Peyer's patch (tissue), 4 donors: ENCODE data around the gene GTPBP6. TPM values are rescaled to one million over a fixed set of nuclear protein-coding genes. Genes with fewer than 3 reads are reported as not detected.

ENCODE experiments used
- DNase-seq, 3 donors: peaks; one replicate each; pipeline ENCODE4 v3.0.0-alpha.2; 2017 to 2019
- H3K27ac ChIP-seq, 4 donors: fragments of 200-600 bp; sonication (generic); one replicate each; pipeline ENCODE4 v1.5.1; 2016 to 2019
- H3K27me3 ChIP-seq, 2 donors: fragments of 200-600 bp; sonication (generic); one replicate each; pipeline ENCODE4 v1.5.1; 2019
- H3K36me3 ChIP-seq, 3 donors: fragments of 200-600 bp; sonication (generic); one replicate each; pipeline ENCODE4 v1.5.1; 2016 to 2019
- H3K4me1 ChIP-seq, 4 donors: fragments of 200-600 bp; sonication (generic); one replicate each; pipeline ENCODE4 v1.5.1; 2016 to 2019
- H3K4me3 ChIP-seq, 4 donors: fragments of 200-600 bp; sonication (generic); 1 replicate in 3 of 4; 2 replicates in 1 of 4; pipeline ENCODE4 v1.5.1; 2016 to 2019; ENCODE audit warnings: mild to moderate bottlenecking in 1 of 4
- H3K9me3 ChIP-seq, 4 donors: fragments of 200-600 bp; sonication (generic); one replicate each; pipeline ENCODE4 v1.5.1; 2016 to 2019; ENCODE audit warnings: mild to moderate bottlenecking in 1 of 4
- CTCF ChIP-seq, 6 experiments: fragments of 450-650 bp in 4 of 6; fragments of 200-600 bp in 2 of 6; sonication (generic) in 1 of 6; IDR thresholded peaks; one replicate each; pipeline ENCODE4 v1.5.1; 2017 to 2019; ENCODE audit warnings: antibody characterized with exemption in 6 of 6, mild to moderate bottlenecking in 3 of 6, moderate library complexity in 1 of 6
- POLR2A ChIP-seq, 2 donors: fragments of 450-650 bp; IDR thresholded peaks; one replicate each; pipeline ENCODE4 v1.5.1; 2017; ENCODE audit warnings: antibody characterized with exemption in 2 of 2, mild to moderate bottlenecking in 2 of 2, moderate library complexity in 2 of 2
- total RNA-seq, 4 donors: library from RNA; depleted of rRNA; stranded (reverse); fragments of >200 nt; gene quantifications; one replicate each; pipeline ENCODE4 v1.1.0, GENCODE V29; 2016

The GTPBP6 gene
- total RNA-seq, 4 donors from 2014 or later = 17.9 to 38.5 (median 30.8) TPM

- H3K4me3 ChIP-seq = no peak overlapping the region
These were observed 28.9 kb upstream of the GTPBP6 start for GRCh38 chrX:347351-348117.

GRCh38 chrX:346034-346813, 27.6 kb upstream of the GTPBP6 start:
- peaks cover 0 to 16% (median 0%) of the 10 kb centered on the region in 3 donors for H3K36me3 ChIP-seq
- H3K27ac ChIP-seq = no peak overlapping the region
- TF ChIP-seq POLR2A (IDR thresholded peaks at IDR 0.05) (no peak), CTCF (IDR thresholded peaks at IDR 0.05) (no peak)
- DNase-seq = no peak
- H3K9me3 ChIP-seq = no peaks in the 10 kb centered on the region
- H3K4me1 ChIP-seq = no peaks in the 10 kb centered on the region
- no peak overlapping the region for H3K4me3 ChIP-seq
- no peaks in the 10 kb centered on the region for H3K27me3 ChIP-seq

More at GRCh38 chrX:347351-348117, 28.9 kb upstream of the GTPBP6 start:
- Histone ChIP-seq H3K9me3 (no peaks in the 10 kb centered on the region), H3K36me3 (peaks cover 0 to 16% (median 0%) of the 10 kb centered on the region in 3 donors), H3K27ac (no peak overlapping the region), H3K27me3 (no peaks in the 10 kb centered on the region), H3K4me1 (no peaks in the 10 kb centered on the region)
- DNase-seq = no peak
- no peak for TF ChIP-seq POLR2A (IDR thresholded peaks at IDR 0.05)
- no peak for TF ChIP-seq CTCF (IDR thresholded peaks at IDR 0.05)

- H3K27me3 ChIP-seq = no peaks in the 10 kb centered on the region
- no peak for DNase-seq
- H3K9me3 ChIP-seq = no peaks in the 10 kb centered on the region
- TF ChIP-seq CTCF (IDR thresholded peaks at IDR 0.05) (no peak), POLR2A (IDR thresholded peaks at IDR 0.05) (no peak)
- H3K27ac ChIP-seq = no peak overlapping the region
- H3K4me3 ChIP-seq = no peak overlapping the region
- H3K36me3 ChIP-seq = peaks cover 0 to 16% (median 0%) of the 10 kb centered on the region in 3 donors
- no peaks in the 10 kb centered on the region for H3K4me1 ChIP-seq
These were observed 26.7 kb upstream of the GTPBP6 start for GRCh38 chrX:345020-345925.

GRCh38 chrX:344371-344901, 25.8 kb upstream of the GTPBP6 start:
- no peak for DNase-seq
- TF ChIP-seq CTCF (IDR thresholded peaks at IDR 0.05) (no peak), POLR2A (IDR thresholded peaks at IDR 0.05) (no peak)

GRCh38 chrX:341541-342101, 23.0 kb upstream of the GTPBP6 start:
- Histone ChIP-seq H3K27ac (no peak overlapping the region), H3K4me3 (no peak overlapping the region), H3K36me3 (peaks cover 0 to 16% (median 0%) of the 10 kb centered on the region in 3 donors), H3K9me3 (no peaks in the 10 kb centered on the region), H3K4me1 (no peaks in the 10 kb centered on the region), H3K27me3 (no peaks in the 10 kb centered on the region)
- no peak for TF ChIP-seq POLR2A (IDR thresholded peaks at IDR 0.05)
- TF ChIP-seq CTCF (IDR thresholded peaks at IDR 0.05) = no peak
- no peak for DNase-seq

More at GRCh38 chrX:344371-344901, 25.8 kb upstream of the GTPBP6 start:
- Histone ChIP-seq H3K36me3 (peaks cover 0 to 16% (median 0%) of the 10 kb centered on the region in 3 donors), H3K9me3 (no peaks in the 10 kb centered on the region), H3K27me3 (no peaks in the 10 kb centered on the region), H3K4me3 (no peak overlapping the region), H3K27ac (no peak overlapping the region), H3K4me1 (no peaks in the 10 kb centered on the region)
